Cerebellar cortex (tissue), 1 donor: ENCODE results near the gene MRPS31.
"Not testable (repeated sequence)": the region's sequence is repeated elsewhere in the genome, so short reads cannot be mapped to it uniquely, and the experiment has no call there.

Experiments used
- DNase-seq: peaks from one replicate; pipeline ENCODE4 v3.0.0-alpha.2; 2015; ENCODE audit warnings: low spot score

MRPS31 gene

DNA sequence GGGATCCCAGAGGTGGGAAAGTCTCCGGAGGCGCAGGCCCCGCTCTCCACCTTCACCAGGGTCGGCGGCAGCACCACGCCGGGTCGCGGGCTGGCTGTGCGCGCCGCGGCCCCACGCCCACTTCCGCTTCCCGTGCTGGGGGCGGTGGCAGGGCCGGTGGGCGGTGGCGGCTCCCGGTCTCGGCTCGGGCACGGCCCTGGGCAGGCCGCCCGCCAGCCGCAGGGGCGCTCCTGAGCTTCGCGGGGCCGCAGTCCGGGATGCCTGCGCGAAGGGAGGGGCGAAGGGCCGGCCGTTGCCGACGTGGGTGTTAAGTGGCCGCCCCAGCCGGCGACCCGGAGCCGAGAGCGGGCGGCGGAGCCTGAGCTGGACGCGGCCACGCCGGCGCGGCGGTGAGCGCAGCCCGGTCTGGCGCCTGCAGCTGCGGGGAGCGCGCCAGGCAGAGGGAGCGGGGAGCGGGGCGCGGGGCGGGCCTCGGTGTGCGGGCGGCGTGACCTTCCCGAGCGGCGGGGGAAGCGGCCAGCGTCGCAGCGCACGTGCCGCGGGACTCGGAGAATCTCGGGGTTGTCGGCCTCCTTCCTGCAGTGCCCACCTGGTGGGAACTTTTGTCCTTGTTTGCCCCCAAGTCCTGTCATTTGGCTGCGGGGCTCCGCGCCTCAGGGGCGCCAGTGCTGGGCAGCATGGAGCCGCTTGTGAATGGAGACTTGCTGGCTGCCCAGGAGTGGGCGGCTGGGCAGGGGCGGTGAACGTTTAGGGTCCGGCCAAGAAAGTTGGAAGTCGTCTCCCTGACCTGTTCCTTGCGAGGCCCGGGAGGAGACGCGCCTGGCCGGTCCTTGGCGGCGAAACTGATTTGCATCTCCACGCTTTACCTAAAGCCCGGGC lies 18.5 kb upstream of the MRPS31 start, which contains the start of gene SLC25A15:
Gene SLC25A15 (plus strand): TSS at position 337 of the 879 bp plus-strand sequence. CDS start 3,616 bp downstream, outside the sequence.
- peak; percentile 51 for DNase-seq

- DNase-seq, result not testable (repeated sequence)
These were observed 17.7 kb upstream of the MRPS31 start for GRCh38 chr13:40788540-40789274.

DNA sequence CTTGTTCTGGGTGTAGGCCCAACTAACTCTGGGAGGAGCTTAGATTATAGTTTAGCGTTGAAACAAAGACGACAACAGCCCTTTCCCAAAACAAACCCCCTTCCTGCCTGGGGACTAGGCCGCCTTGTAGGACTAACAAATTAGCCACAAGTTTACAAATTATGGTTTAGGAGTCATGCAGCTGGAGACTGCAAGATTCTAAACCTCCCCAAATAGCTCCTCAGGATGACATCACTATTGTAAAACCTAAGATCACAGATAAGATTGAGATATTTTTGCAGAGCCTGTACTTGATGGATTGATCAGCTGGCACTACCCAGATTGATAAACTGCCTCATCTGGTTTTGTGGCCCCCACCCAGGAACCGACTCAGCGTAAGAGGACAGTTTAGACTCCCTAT lies 16.1 kb upstream of the MRPS31 start:
- no peak for DNase-seq

GRCh38 chr13:40786568-40786996 lies 15.6 kb upstream of the MRPS31 start:
- no peak for DNase-seq

DNA sequence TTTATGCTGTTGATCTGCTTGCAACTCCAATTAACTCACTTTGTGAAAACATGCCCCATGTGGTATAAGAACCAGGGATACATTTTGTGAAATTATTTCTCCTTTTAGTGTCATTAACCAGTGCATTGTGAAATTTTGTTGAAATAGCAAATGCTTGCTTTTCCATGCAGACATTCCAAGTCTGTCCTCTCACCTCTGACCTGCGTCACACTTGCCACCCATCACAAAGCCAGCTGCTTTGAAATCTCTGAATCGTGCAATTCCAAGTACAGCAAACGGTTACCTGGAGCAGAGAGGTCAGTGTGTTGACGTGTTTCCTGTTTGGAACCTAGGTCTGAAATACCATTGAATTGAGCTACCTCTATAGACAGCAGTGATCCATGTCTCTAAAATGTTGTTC lies 13.6 kb upstream of the MRPS31 start:
- no peak for DNase-seq

DNA sequence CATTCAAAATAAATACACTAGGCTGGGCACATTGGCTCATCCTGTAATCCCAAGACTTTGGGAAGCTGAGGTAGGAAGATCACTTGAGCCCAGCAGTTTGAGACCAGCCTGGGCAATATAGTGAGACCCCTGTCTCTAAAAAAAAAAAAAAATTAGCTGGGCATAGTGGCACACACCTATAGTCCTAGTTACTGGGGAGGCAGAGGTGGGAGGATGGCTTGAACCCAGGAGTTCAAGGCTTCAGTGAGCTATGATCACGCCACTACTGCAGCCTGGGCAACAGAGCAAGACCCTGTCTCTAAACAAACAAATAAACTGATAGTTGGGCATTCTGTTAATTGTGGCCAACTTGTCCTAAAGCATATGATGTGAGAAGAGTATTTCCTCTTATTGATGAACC lies 12.0 kb upstream of the MRPS31 start:
- DNase-seq, result not testable (repeated sequence)

DNA sequence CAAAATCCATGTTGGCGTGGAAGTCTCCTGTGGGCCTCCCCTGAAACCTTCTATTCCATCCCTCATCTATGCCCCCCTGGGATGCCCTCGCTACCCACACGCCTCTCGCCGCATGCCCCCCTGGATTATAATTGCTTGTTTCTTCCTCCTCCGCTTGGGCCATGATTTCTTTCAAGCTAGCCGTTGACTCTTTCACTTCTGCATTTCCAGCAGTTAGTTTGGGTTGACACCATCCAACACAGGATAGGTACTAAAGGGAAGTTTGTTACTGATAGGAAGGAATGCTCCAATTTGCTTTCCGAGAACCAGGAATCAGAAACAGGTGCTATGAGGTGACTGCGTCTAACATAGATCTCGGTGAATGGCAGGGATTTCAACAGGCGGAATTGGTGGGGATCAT lies 10.7 kb upstream of the MRPS31 start:
- DNase-seq, result no peak

GRCh38 chr13:40780822-40781401 lies 9.9 kb upstream of the MRPS31 start:
- DNase-seq, result no peak

DNA sequence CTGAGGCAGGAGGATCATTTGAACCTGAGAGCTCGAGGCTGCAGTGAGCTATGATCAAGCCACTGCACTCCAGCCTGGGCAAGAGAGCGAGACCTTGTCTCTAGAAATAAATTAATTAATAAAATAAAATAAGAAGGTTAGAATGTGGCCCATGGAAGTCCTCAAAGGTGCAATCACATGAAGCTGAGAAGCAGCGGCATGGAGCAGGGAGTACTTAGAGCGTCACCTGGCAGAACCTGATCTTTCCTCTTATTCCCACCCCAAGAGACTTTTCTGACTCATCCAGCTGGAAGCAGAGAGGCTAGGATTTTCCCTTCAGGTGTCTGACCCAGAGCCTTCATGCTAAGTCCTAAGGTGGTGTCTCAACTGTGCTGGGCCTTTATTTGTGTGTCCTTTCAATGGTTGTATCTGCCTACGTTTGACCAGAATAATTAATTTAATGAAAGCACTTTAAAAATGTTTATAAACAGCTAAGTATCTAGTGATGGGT lies 8.9 kb upstream of the MRPS31 start:
- DNase-seq, result no peak

DNA sequence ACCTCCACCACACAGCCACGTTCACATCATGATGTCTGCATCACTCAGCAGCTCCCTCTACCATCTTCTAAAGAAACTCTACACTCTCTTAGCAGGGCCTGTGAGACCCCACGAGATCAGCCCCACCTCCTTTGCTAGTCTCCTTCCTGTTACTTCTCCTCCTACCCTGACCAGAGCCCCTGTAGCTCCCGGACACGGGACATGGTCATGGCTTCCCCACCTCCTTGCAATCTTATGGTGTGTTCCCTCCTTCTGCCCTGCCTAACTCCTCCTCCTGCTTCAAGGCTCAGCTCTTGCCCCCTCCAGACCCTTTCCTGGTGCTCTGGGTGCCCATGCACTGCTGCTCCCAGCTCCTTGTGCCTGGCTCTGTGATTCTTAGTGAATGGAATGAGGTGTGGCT lies 8.1 kb upstream of the MRPS31 start:
- DNase-seq, result no peak

- DNase-seq, result peak; percentile 5
These were observed 6.8 kb upstream of the MRPS31 start for GRCh38 chr13:40777809-40778175.

DNA sequence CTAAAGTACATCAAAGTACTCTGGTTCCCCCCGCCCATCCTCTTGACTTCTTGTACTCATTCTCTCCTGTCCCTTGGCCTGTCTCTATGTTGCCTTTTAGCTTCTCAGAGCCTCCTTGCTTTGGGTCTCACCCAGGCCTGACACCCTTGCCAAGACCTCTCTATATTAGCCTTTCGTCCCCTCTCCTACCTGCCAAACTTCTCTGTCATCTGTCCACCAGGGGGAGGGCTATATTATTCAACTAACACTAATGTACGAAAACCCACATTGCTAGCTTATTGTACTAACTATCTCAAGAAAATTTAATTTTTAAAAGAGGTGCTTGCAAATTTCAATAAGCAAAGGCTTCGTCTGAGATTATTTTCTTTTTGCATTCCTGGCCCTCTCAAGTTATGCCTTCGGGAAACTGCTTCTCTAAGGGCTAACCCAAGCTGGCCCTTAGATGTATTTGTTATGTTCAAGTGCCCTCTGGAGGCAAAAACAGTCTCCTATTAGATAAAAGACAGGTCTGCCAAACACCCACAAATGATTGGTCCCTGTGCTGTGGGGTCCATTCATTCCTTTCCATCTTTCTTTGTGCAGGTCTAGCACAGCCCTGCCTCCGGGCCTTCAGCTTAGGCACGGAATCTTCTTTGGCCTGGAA lies 6.3 kb upstream of the MRPS31 start:
- peak; percentile 71 for DNase-seq

GRCh38 chr13:40776681-40777165 lies 5.7 kb upstream of the MRPS31 start:
- DNase-seq, result no peak

GRCh38 chr13:40776232-40776631 lies 5.2 kb upstream of the MRPS31 start:
- no peak for DNase-seq

DNA sequence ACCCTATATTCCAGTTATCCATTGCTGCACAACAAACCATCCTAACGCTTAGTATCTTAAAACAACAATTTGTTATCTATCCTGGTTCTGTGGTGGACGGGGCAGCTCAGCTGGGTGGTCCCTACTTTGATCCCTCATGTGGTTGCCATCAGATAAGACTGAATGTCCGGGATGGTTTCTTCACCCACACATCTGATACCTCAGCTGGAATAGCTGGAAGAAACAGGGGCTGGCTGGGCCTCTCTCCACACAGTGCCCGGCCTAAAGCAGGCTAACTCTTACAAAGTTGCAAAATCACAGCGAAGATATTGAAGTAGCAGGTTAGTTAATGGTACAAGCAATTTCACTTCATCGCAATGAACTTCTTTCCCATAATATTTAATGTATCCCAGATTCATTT lies 3.7 kb upstream of the MRPS31 start:
- DNase-seq, result no peak

DNA sequence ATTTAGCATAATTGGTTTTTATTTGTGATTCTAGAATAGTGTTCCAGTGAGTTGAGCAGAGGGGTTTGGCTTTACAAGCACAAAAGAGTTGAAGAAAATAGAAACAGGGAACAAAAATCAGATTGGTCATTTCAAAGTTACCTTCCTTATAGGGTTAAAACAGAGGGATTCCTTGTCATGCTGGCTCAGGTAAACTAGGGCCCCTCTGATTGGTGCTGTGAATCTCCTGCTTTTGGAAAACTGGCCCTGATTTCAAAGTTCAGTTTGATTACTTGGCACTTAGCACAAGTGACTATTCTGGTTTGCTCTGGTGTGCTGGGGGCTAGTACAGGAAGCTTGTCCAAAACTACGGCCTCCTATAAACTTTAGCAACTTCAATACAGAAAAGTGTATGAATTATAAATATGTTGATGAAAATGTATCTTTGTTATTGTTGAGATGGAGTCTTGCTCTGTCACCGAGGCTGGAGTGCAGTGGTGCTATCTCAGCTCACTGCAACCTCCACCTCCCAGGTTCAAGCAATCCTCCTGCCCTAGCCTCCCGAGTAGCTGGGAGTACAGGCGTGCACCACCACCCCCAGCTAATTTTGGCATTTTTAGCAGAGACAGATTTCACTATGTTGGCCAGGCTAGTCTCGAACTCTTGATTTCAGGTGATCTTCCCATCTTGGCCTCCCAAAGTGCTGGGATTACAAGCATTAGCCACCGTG lies 1.9 kb upstream of the MRPS31 start:
- no peak for DNase-seq

- no peak for DNase-seq
These were observed 419 bp downstream of the MRPS31 start for GRCh38 chr13:40770609-40770933.

GRCh38 chr13:40769970-40770369 lies 1.0 kb downstream of the MRPS31 start:
- no peak for DNase-seq

GRCh38 chr13:40765602-40766001 lies 5.4 kb downstream of the MRPS31 start:
- DNase-seq, result no peak

GRCh38 chr13:40764587-40765403 lies 6.2 kb downstream of the MRPS31 start:
- no peak for DNase-seq

- no peak for DNase-seq
These were observed 8.1 kb downstream of the MRPS31 start for GRCh38 chr13:40762849-40763248.
